ENCODE results near the gene MINAR2. TPM values are rescaled to one million over a fixed set of nuclear protein-coding genes. Genes with fewer than 3 reads are reported as not detected.

The MINAR2 gene
- total RNA-seq, 1 experiment from 2014 or later = not detected

DNA sequence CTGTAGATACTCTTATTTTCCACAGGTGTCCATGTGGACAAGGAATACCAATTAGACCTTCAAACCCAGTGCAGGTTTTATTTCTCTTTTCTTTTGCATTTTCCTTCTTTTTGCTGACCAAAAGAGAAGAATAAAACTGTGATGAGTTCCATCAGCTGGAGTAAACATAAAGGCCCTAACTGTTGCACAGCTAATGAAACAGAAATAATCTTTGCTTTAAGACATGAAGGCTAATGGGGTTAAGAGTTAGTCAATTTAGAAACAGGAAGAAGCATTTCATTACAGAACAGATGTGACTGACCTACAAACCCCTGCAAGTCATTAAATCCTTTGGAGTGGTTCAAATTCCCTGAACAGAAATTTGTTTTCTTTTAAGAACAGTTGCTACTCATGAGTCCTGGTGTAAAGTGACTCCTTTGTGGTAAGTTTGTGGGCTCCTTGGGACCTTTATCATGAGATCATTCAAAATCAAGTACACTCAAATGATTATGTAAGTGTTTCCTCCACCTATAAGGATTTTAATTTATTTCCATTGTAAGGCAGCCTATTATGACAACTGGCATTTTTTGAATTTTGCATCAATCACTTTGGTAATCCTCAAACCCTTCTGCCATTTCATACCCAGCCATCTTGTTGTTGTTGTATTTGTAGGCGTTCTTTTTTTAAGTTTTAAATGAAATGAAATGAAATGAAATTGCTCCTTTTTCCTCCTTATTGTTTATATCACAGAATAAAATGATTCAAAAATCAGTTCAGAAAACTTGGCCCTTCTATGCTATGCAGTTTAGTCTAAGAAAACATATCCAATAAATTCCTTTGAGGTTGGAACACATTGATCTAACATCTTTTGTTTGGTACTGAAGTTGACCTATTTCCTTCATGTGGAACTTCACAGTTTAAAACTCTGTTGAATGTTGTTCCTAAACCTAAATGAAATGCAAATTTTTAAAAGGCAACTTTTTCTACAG is 1.3 kb downstream of the MINAR2 start:
- Histone ChIP-seq H3K4me1 (ENCODE audit: insufficient read depth, low read length, poor library complexity, severe bottlenecking) (no peaks in the 10 kb centered on the region), H3K4me3 (ENCODE audit: low read depth, low read length, poor library complexity, severe bottlenecking) (no peak overlapping the region), H3K9me3 (ENCODE audit: low read depth, low read length, poor library complexity, severe bottlenecking) (no peaks in the 10 kb centered on the region), H3K36me3 (ENCODE audit: insufficient read depth, low read length, poor library complexity, severe bottlenecking) (no peaks in the 10 kb centered on the region), H3K27ac (ENCODE audit: low read depth, low read length, poor library complexity, severe bottlenecking) (no peak overlapping the region), H3K27me3 (replicated peaks; ENCODE audit: insufficient read depth, low read depth, low read length, poor library complexity) (peaks cover 16% of the 10 kb centered on the region)
- no peak for DNase-seq (ENCODE audit: low spot score)
- intact Hi-C loops (cut with micrococcal nuclease; ENCODE audit: unreplicated experiment) = no loop called here
- BruUV-seq (replicated peaks) = no TSS peak
- POLR2A ChIA-PET (ENCODE audit: low non-redundant PET) = no interaction called here
- TF ChIP-seq, protein P1, sequence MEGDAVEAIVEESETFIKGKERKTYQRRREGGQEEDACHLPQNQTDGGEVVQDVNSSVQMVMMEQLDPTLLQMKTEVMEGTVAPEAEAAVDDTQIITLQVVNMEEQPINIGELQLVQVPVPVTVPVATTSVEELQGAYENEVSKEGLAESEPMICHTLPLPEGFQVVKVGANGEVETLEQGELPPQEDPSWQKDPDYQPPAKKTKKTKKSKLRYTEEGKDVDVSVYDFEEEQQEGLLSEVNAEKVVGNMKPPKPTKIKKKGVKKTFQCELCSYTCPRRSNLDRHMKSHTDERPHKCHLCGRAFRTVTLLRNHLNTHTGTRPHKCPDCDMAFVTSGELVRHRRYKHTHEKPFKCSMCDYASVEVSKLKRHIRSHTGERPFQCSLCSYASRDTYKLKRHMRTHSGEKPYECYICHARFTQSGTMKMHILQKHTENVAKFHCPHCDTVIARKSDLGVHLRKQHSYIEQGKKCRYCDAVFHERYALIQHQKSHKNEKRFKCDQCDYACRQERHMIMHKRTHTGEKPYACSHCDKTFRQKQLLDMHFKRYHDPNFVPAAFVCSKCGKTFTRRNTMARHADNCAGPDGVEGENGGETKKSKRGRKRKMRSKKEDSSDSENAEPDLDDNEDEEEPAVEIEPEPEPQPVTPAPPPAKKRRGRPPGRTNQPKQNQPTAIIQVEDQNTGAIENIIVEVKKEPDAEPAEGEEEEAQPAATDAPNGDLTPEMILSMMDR (conservative IDR thresholded peaks at IDR 0.05; ENCODE audit: low read depth, low read length) = no peak
- TF ChIP-seq EZH2 (IDR thresholded peaks at IDR 0.05; ENCODE audit: borderline replicate concordance, low read depth, low read length, poor library complexity, severe bottlenecking) = no peak
- CTCF ChIA-PET = no interaction called here

DNA sequence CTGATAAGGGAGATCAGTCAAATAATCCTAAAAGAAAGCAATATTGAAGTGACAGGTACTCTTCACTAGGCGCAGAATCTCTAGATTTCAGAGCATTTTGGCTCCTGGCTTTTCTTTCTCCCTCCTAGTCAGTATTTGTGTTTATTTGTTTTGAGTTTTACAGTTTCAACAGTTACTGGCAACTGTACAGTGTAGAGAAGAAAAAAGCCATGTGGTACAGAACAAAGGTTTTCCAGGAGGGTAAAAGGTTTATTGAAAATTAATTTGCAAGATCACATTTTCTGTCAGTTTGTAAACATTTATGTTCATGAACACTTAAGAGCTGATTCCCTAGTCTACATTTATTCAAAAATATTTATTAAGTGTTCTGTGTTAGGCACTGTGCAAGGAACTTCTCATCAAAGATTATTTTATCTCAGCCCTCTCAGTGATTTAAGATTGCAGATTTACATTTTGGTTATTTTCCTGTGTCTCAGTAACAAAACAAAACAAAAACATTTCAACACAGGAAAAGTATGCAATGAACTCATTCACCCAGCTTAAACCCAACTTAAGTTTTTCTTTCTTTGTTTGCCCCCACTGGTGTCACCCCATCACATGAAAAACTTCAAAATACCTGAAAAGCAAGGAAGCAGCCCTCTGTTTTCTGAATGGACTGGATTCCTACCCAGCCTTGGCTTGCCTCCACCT is 12.9 kb downstream of the MINAR2 start:
- DNase-seq (ENCODE audit: low spot score) = no peak
- Histone ChIP-seq H3K4me3 (ENCODE audit: low read depth, low read length, poor library complexity, severe bottlenecking) (no peak overlapping the region), H3K4me1 (ENCODE audit: insufficient read depth, low read length, poor library complexity, severe bottlenecking) (no peaks in the 10 kb centered on the region), H3K9me3 (ENCODE audit: low read depth, low read length, poor library complexity, severe bottlenecking) (no peaks in the 10 kb centered on the region), H3K36me3 (ENCODE audit: insufficient read depth, low read length, poor library complexity, severe bottlenecking) (no peaks in the 10 kb centered on the region), H3K27ac (ENCODE audit: low read depth, low read length, poor library complexity, severe bottlenecking) (no peak overlapping the region), H3K27me3 (replicated peaks; ENCODE audit: insufficient read depth, low read depth, low read length, poor library complexity) (peaks cover 34% of the 10 kb centered on the region)
- CTCF ChIA-PET = no interaction called here
- POLR2A ChIA-PET (ENCODE audit: low non-redundant PET) = no interaction called here
- intact Hi-C loops (cut with micrococcal nuclease; ENCODE audit: unreplicated experiment) = no loop called here
- BruUV-seq (replicated peaks) = no TSS peak
- no peak for TF ChIP-seq EZH2 (IDR thresholded peaks at IDR 0.05; ENCODE audit: borderline replicate concordance, low read depth, low read length, poor library complexity, severe bottlenecking)
- TF ChIP-seq, protein P1 (conservative IDR thresholded peaks at IDR 0.05; ENCODE audit: low read depth, low read length) = no peak

DNA sequence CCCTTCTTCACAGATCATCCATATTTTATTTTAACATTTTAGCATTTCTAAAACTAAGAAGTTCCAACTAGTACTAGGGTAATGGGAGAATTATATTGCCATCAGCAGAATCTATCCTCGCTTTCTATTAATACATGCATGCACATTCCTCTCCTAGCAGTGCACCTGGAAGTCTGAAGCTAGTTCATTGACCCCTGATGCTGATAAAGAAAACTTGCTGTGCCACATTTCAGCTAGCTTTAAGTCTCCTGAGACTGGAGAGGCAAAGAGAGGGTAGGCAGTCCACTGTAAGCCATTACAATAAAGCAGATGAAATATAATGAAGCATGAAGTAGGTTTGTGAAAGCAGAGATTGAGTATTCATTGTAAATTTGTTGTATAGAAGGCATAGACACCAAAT is 15.8 kb downstream of the MINAR2 start:
- no peak for TF ChIP-seq EZH2 (IDR thresholded peaks at IDR 0.05; ENCODE audit: borderline replicate concordance, low read depth, low read length, poor library complexity, severe bottlenecking)
- TF ChIP-seq, protein P1 (conservative IDR thresholded peaks at IDR 0.05; ENCODE audit: low read depth, low read length) = no peak
- BruUV-seq (replicated peaks) = no TSS peak
- CTCF ChIA-PET = no interaction called here
- H3K4me3 ChIP-seq (ENCODE audit: low read depth, low read length, poor library complexity, severe bottlenecking) = no peak overlapping the region
- H3K36me3 ChIP-seq (ENCODE audit: insufficient read depth, low read length, poor library complexity, severe bottlenecking) = no peaks in the 10 kb centered on the region
- H3K27ac ChIP-seq (ENCODE audit: low read depth, low read length, poor library complexity, severe bottlenecking) = no peak overlapping the region
- POLR2A ChIA-PET (ENCODE audit: low non-redundant PET) = no interaction called here
- no peaks in the 10 kb centered on the region for H3K4me1 ChIP-seq (ENCODE audit: insufficient read depth, low read length, poor library complexity, severe bottlenecking)
- DNase-seq (ENCODE audit: low spot score) = no peak
- H3K27me3 ChIP-seq (replicated peaks; ENCODE audit: insufficient read depth, low read depth, low read length, poor library complexity) = peaks cover 30% of the 10 kb centered on the region
- intact Hi-C loops (cut with micrococcal nuclease; ENCODE audit: unreplicated experiment) = no loop called here
- no peaks in the 10 kb centered on the region for H3K9me3 ChIP-seq (ENCODE audit: low read depth, low read length, poor library complexity, severe bottlenecking)

All from A673 (cell line).